ENCODE data around the gene HRG.

The HRG gene

DNA sequence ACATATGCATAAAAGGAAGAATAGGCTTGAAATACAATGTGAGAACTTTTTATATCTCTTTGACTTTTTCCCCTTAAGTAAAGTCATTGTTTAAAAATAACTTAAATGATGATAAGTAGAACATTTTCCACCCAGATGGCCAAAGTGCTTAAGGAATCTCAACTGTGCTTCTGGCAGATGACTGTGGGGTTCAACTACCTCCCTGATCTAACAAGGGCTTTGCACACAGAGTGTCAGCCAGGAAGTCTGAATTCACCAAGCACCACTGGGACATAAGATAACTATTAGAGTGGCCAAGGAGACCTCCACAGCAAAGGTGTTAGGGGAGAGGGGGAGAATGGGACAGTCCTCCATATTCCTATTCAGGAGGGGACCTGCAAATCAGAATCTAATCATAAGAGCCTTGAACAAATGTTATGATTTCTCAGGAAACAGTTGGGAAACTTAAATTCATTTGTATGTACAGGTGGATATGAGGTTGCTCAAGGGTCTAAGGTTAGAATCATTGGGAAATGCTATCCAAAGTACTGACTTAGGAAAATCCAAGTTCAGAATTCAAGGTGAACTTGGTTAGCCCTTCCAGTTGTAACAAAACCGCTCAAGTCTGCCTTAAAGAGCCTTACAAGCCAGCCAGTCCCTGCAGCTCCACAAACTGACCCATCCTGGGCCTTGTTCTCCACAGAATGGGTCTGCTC is 25.9 kb upstream of the HRG start, which contains the start of gene FETUB:
TSS of gene FETUB (plus strand) at position 622 of the 695 bp plus-strand sequence. CDS start at position 684, 62 bp downstream.
- DNase-seq, result no peak

GRCh38 chr3:186640473-186640818 is 25.4 kb upstream of the HRG start:
- no peak for DNase-seq

DNA sequence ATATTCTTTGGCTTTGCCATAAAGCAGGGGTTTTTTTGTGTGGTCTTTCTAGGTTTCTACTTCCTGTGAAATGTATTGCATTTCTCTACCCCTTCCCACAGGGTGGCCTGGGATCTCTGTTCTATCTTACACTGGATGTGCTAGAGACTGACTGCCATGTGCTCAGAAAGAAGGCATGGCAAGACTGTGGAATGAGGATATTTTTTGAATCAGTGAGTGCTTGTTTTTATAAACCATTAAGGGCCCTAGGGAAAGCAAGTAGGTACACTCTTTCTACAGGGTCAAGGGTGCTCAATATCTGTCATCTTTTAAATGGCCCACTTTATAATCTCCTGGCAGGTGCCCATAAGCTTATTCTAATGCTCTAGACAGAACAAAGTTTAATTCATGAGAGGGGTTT is 24.9 kb upstream of the HRG start:
- no peak for DNase-seq

- DNase-seq, result no peak
Observed at GRCh38 chr3:186642014-186642413, 23.8 kb upstream of the HRG start.

DNA sequence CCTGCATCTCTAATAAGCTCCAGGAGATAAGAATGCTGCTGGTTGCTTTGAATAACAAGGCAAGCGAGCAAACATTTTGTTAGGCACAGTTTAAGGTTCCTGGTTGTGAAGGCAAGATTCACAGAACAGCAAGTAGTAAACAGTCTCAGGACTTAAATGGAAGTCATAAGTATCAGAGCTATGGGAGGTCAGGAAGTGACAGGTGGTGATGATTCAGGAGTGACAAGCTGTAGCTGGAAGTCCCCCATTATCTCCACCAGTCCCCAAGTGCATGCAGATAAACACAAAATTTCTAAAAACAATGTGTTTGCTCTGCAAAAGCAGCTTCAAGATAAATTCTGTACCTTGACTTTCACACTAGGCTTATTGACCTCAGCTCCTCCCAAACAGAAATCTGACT is 22.3 kb upstream of the HRG start:
- no peak for DNase-seq

- DNase-seq, result no peak
Observed at GRCh38 chr3:186644683-186645082, 21.1 kb upstream of the HRG start.

- DNase-seq, result no peak
Observed at GRCh38 chr3:186646106-186646505, 19.7 kb upstream of the HRG start.

- DNase-seq, result no peak
Observed at GRCh38 chr3:186646841-186647240, 19.0 kb upstream of the HRG start.

- no peak for DNase-seq
Observed at GRCh38 chr3:186648851-186649250, 17.0 kb upstream of the HRG start.

- no peak for DNase-seq
Observed at GRCh38 chr3:186651678-186652215, 14.1 kb upstream of the HRG start.

DNA sequence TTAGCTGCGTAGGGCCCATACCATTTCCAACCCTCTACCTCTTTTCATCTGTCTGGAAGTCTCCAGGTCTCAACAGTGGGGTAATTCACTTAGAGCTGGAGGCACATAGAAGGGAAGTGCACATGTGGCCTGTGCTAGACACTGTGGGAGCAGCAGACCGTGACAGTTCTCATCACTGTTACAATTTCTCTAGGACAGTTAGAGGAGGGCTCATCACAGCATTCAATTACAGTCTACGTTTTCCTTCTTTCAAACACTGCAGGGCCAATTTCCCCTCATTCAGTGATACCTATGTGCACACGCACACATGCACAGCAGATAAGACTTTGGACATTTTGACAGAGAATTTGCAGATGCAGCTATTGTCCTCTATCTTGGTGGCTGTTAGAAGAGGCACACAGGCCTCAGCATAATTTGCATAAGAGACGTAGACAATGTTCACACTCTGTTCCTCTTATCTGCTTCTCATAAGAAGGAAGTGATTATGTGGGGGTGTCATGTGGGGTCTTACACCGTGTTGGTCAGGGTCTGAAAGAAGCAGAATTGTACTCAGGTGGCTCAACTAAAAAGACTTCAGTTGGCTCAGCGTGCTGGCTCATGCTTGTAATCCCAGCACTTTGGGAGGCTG is 12.6 kb upstream of the HRG start:
- DNase-seq, result no peak

GRCh38 chr3:186653984-186654383 is 11.8 kb upstream of the HRG start:
- DNase-seq, result no peak

DNA sequence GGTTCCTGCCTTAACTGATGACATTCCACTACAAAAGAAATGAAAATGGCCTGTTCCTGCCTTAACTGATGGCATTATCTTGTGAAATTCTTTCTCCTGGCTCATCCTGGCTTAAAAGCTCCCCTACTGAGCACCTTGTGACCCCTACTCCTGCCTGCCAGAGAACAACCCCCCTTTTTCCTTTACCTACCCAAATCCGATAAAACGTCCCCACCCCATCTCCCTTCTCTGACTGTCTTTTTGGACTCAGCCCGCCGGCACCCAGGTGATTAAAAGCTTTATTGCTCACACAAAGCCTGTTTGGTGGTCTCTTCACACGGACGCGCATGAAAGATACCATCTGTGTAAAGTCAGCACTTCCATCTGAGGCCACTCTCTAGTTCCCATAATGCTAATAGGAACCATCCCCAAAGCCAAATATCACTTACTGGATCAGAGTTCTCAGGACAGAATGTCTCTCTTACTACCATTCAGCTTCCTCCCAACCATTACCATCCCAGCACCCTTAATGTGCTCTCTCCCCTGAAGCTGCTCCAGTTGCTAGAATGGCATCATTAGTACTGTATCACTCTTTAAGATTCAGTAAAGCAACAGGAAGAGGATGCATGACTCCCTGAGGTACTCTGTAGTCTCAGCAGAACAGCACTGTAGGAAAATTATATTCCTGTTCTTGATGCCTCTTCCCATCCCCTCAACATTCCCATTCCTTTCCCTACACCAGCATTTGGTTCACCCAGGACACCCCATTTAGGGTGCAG is 2.3 kb upstream of the HRG start:
- DNase-seq, result no peak

DNA sequence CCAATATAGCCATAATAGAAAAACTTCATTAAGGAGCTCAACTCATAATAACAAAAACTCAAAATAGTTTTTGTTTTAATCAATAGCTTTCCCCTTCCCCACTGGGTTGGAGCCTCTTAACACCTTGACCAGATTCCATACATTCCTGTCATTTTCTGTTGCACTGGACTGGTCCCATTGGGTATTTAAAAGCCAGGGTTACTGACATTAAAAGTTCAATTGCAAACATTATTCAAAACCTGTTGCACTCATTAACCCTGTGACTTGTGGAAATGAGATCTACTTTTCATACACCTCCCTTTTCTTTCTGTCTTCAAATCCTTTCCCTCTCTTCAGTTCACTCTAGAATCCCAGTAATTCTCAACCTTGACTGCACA is 1.7 kb upstream of the HRG start:
- DNase-seq, result no peak

GRCh38 chr3:186664506-186664905 is 1.3 kb upstream of the HRG start:
- no peak for DNase-seq

DNA sequence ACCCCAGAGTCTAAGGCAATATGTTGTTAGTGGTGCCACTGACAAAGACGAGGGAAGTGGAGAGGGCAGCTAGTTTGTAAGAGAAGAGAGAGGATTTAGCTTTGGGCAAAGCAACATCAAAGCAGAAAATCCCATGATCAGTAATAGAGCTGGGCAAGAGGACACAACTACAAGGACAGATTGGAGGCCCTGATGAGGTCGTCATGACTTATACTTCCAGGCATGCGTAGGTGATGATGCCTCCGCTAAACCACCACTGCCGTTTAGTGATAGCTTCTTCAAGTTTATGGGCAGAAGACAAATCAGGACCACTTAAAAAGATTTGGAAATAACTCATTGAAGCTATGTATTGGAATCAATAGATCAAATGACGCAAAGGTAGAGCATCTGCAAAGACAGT is 2.6 kb downstream of the HRG start:
- DNase-seq, result no peak

- no peak for DNase-seq
Observed at GRCh38 chr3:186669378-186670084, 3.7 kb downstream of the HRG start.

DNA sequence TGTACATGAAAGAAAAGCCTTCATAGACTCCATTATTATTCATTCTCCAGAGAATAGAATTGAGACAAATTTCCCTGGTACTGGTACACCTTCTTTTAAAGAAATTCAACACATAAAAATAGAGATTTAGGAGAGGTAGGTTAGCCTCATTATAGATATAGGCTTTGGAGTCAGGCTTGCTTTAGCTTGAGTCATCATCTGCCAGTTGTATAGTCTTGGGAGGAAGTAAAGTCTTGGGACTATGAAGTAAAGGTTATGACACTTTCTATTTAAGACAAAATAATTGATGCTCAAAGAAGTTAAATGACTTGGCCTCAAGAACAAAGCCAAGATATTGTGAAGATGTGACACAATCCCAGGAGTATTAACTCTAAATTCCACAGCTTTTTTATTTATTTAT is 4.3 kb downstream of the HRG start:
- no peak for DNase-seq

GRCh38 chr3:186671051-186671450 is 5.2 kb downstream of the HRG start:
- DNase-seq, result no peak

DNA sequence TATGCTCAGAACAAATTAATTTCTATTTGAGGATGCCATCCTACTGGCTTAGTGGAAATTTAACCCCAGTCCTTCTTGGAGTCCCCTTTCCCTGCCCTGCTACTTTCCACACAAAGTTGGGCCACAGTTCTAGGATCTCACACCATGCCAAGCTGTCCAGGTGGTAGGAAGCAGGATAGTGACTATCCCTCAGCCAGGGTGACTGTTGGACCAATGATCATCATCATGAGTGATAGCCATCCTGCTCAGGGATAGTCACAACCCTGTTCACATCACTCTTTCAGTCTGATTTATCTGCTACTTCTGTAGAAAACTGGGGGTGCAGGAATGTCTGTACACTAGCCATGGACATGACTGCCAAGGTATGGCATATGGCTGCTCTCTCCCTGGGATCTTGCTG is 12.8 kb downstream of the HRG start:
- no peak for DNase-seq

- DNase-seq, result no peak
Observed at GRCh38 chr3:186679151-186679550, 13.3 kb downstream of the HRG start.

GRCh38 chr3:186680869-186681268 is 15.1 kb downstream of the HRG start:
- DNase-seq, result no peak

DNA sequence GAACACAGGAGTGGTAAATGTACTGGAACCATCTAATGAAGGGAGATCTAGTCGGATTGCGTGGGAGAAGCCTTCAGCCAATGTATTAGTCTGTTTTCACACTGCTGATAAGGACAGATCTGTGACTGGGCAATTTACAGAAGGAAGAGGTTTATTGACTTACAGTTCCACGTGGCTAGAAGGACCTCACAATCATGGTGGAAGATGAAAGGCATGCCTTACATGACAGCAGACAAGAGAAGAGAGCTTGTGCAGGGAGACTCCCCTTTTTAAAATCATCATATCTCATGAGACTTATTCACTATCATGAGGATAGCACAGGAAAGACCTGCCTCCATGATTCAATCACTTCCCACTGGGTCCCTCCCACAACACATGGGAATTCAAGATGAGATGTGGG is 17.0 kb downstream of the HRG start:
- no peak for DNase-seq

Data from GDM1 (cell line).